Natural killer cell treated with Interleukin-12 subunit alpha and Interleukin-12 subunit beta and Interleukin-15 and Interleukin-18, amount 100 ng/mL, for 72 hours (primary cell): ENCODE data around the gene TAF10. TPM values are rescaled to one million over a fixed set of nuclear protein-coding genes. Genes with fewer than 3 reads are reported as not detected.
A peak's percentile ranks its signal among the peaks of the same experiment; 100 is the strongest.

Source experiments
- ATAC-seq, 2 donors: fragments of 150-1000 bp; cut with Tn5 transposase in 1 of 2; sonication (Bioruptor Pico), chemical (Tn5 transposase) in 1 of 2; 2 replicates each; pipeline ENCODE4 v1.10.0; 2021
- DNase-seq: peaks from one replicate; pipeline ENCODE4 v3.0.0; 2022; ENCODE audit warnings: low spot score
- H3K27ac Mint-ChIP-seq, 2 donors: 1 replicate in 1 of 2; 2 replicates in 1 of 2; pipeline ENCODE4 v1.8.0; 2022; ENCODE audit warnings: mixed read lengths in 2 of 2, mild to moderate bottlenecking in 1 of 2, moderate library complexity in 1 of 2
- H3K27me3 Mint-ChIP-seq, 2 donors: 1 replicate in 1 of 2; 2 replicates in 1 of 2; pipeline ENCODE4 v1.8.0; 2022; ENCODE audit warnings: mixed read lengths in 2 of 2
- H3K36me3 Mint-ChIP-seq: one replicate; pipeline ENCODE4 v1.8.0; 2022; ENCODE audit warnings: mixed read lengths
- H3K4me1 Mint-ChIP-seq, 2 donors: 1 replicate in 1 of 2; 2 replicates in 1 of 2; pipeline ENCODE4 v1.8.0; 2022; ENCODE audit warnings: low read depth in 2 of 2, mixed read lengths in 2 of 2, mild to moderate bottlenecking in 1 of 2
- H3K4me3 Mint-ChIP-seq: one replicate; pipeline ENCODE4 v1.8.0; 2022; ENCODE audit warnings: mixed read lengths
- H3K9me3 Mint-ChIP-seq: 2 replicates; pipeline ENCODE4 v1.8.0; 2022; ENCODE audit warnings: mixed read lengths
- total RNA-seq, 2 donors: library from RNA; stranded (reverse); gene quantifications; one replicate each; pipeline ENCODE4 v1.2.3, GENCODE V29; 2022

Gene TAF10
- 100 to 1,000 TPM; 118 to 152 TPM for total RNA-seq

DNA sequence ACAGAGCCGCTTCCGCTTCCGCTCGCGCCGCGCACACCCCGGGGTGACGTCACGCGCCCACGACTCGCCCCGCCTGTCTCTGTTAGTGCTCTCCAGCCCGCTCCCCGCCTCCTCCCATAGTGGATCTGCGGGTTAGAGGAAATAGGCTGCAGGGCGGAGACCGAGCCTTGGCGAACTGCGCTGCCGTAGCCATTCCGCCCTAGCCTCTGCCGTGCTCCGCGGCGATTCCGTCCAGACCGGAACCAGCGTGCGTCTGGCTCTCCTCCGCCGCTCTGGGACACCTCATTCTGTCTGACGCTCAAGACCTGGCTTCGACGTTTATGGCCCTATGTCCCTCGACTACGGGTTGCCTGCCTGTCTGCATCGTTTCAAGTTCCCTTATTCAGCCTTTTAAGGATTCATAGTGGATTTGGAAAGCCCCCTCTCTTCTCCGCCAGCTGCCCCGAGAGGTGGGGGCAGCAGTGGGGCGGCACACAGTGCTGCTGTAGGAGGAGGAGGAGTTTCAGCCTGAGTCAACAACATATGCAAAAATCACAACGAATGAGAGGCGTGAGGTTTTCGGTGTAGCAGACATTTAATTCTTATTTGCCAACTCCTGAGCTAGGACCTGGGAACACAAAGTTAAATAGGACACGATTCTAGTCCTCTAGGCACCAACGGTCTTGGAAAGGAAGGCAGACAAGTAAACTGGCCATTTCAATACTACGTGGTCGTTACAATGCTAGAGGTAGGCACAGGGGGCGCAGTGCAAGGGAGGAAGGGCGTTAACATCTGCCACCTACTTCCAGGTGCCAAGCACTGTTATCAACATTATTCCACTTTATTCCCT, at the start of gene TAF10:
Gene TAF10, minus strand, starts transcription at position 4 of the 829 bp plus-strand sequence. CDS start 27 bp downstream, outside the sequence.
- Mint-ChIP-seq H3K9me3 (no peaks in the 10 kb centered on the region), H3K27ac (no peak within 1 kb of the TSS), H3K4me1 (peaks cover 39 to 40% of the 10 kb centered on the region in 2 donors), H3K36me3 (peaks cover 16% of the 10 kb centered on the region), H3K4me3 (no peak within 1 kb of the TSS), H3K27me3 (no peaks in the 10 kb centered on the region)
- ATAC-seq: peak; percentile 94 to 96
- peak; percentile 97 for DNase-seq

DNA sequence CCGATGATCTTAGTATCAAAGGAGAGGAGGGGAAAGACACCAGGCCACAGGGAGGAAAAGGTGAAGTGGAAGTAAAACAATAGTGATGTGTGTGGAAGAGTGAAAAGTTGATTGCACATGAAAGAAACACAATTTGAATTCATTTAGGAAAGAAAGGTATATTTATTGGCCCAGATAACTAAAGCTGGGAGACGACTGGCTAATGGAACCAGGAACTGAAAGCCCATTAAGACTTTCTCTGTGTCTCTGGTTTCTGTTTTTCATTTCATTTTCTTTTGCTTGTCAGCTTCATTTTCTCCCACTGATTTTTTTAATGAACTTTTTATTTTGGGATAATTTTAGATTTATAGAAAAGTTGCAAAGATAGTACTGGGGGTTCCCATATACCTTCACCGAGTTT, 48.7 kb upstream of the TAF10 start:
- H3K4me1 Mint-ChIP-seq: peaks cover 10 to 12% of the 10 kb centered on the region in 2 donors
- ATAC-seq: no peak
- no peak overlapping the region for H3K27ac Mint-ChIP-seq
- DNase-seq: no peak
- H3K9me3 Mint-ChIP-seq: no peaks in the 10 kb centered on the region
- no peaks in the 10 kb centered on the region for H3K36me3 Mint-ChIP-seq
- no peak overlapping the region for H3K4me3 Mint-ChIP-seq
- peaks cover 12 to 14% of the 10 kb centered on the region in 2 donors for H3K27me3 Mint-ChIP-seq

DNA sequence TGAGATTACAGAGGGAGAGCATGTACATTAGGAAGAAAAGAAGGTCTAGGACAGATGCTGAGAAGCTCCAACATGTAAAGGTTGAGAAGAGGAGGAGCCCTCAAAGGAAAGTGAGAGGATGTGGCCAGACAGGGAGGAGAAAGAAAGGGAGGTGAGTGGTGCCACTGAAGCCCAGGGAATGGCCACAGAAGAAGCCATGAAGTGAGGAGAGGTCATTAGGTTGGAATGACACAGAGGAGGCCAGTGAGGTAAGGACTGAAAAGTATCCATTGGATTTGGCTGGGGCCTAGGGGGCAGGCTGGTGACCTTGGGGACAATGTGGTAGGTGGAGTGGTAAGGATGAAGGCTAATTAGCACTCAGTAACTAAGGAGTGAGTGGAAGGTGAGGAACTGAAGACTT, 46.6 kb upstream of the TAF10 start:
- peaks cover 9 to 10% of the 10 kb centered on the region in 2 donors for H3K4me1 Mint-ChIP-seq
- no peaks in the 10 kb centered on the region for H3K36me3 Mint-ChIP-seq
- ATAC-seq: no peak

DNA sequence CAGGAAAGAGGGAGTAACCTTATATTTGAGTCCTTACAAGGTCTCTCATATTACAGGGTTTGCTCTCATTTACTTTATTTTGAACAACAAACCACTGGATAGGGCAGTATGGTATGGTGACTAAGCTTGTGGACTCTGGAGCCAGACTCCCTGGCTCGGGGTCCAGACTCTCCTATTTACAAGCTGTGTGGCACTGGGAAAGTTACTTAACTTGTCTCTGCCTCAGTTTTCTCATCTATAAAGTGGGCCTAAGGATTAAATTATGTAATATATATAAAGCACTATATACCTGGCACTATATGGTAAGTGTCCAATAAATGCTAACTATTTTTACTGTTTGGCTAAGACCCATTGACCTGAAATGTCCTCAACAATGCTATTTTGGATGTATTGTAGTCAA, 45.3 kb upstream of the TAF10 start:
- Mint-ChIP-seq H3K4me1 (peaks cover 6 to 10% of the 10 kb centered on the region in 2 donors), H3K27me3 (peaks cover 12 to 14% of the 10 kb centered on the region in 2 donors), H3K9me3 (no peaks in the 10 kb centered on the region), H3K4me3 (peak overlapping the region; percentile 77), H3K27ac (no peak overlapping the region), H3K36me3 (no peaks in the 10 kb centered on the region)
- ATAC-seq (no peak), DNase-seq (no peak)

More for the DNA sequence above, 46.6 kb upstream of the TAF10 start:
- H3K27me3 Mint-ChIP-seq: peaks cover 12 to 14% of the 10 kb centered on the region in 2 donors
- no peak overlapping the region for H3K4me3 Mint-ChIP-seq
- H3K27ac Mint-ChIP-seq: no peak overlapping the region
- H3K9me3 Mint-ChIP-seq: no peaks in the 10 kb centered on the region
- no peak for DNase-seq

DNA sequence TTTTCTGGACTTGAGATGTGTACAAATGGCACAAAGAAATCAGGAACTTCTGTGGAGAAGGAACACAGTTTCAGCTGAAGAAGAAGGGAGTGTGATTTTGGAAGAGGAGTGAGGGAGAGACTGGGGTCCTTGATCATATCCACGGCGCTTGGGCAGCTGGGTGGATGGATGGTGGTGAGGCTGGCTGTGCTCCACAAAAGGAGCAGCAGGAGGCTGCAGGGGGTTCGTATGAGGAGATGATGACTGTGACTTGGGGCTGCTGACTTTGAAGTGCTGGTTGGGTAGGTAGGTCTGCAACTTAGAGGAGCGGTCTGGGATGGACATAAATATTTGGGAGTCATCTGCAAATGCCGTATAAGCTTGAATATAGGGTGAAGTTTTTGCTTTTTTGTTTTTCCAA, 44.9 kb upstream of the TAF10 start:
- no peak for DNase-seq
- no peak for ATAC-seq
- no peaks in the 10 kb centered on the region for H3K36me3 Mint-ChIP-seq
- H3K4me1 Mint-ChIP-seq: peaks cover 6 to 10% of the 10 kb centered on the region in 2 donors
- peaks cover 12 to 14% of the 10 kb centered on the region in 2 donors for H3K27me3 Mint-ChIP-seq
- no peaks in the 10 kb centered on the region for H3K9me3 Mint-ChIP-seq
- H3K4me3 Mint-ChIP-seq: peak overlapping the region; percentile 77
- H3K27ac Mint-ChIP-seq: no peak overlapping the region

DNA sequence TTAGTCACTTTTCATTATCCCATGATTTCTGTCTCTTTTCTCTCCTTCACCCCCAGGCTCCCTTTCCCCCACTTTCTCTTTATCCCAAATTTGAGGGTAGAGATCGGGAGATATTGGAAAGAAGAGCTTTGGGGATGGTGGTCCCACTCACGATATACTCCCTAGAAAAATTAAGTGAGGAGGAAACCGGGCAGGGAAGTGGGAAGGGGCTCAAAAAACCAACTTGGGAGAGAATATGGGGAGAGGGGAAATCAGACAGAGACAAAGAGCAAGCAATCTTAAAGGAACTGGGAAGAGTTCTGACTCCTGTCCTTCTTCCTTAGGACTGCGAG, 44.5 kb upstream of the TAF10 start:
- H3K27ac Mint-ChIP-seq: no peak overlapping the region

DNA sequence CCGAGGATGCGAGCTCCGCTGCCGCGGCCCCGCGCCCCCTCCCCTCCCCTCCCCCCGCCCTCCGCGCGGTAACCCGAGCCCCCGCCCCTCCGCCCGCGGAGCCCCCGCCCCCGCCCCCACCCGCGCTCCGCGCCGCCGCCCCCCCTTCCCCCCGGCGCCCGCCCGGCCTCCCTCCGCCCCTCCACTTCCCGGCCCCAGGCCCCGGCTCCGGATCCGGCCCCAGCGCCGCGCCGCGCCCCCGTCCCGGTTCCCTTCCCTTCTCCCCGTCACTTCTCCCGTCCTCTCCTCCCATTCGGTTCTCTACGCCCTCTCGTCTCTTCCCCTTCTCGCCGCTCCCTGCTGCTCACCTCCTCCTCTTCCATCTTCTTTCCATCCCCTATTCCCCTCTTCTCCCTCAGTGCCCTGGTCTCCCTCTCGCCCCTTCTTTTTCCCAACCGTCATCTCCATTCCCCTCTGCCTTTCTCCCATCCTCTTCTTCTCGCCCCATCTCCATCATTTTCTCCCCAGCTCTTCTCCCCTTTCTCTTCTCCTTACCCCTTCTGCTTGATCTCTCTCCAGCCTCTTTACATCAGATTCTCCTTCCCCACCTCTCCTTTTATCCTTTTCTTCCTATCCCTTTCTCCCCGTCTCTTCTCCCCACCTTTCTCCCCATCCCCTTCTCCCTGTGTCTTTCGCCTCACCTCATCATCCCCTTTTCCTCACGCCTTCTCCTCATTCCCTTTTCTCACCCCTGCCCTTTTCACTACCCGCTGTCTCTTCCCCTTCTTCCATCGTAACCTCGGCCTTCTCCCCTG, 44.0 kb upstream of the TAF10 start, which contains the start of gene DCHS1:
Gene DCHS1, minus strand, starts transcription at position 20 of the 794 bp plus-strand sequence. CDS start 14,196 bp downstream, outside the sequence.
- H3K4me3 Mint-ChIP-seq: peak within 1 kb of the TSS; percentile 77
- no peaks in the 10 kb centered on the region for H3K36me3 Mint-ChIP-seq
- no peaks in the 10 kb centered on the region for H3K9me3 Mint-ChIP-seq
- peaks cover 12 to 14% of the 10 kb centered on the region in 2 donors for H3K27me3 Mint-ChIP-seq
- H3K4me1 Mint-ChIP-seq: peaks cover 6 to 10% of the 10 kb centered on the region in 2 donors
- H3K27ac Mint-ChIP-seq: no peak within 1 kb of the TSS
- ATAC-seq (peak; percentile 6 to 52), DNase-seq (no peak)

More for the DNA sequence above, 44.5 kb upstream of the TAF10 start:
- H3K4me3 Mint-ChIP-seq: peak overlapping the region; percentile 77
- no peak for ATAC-seq
- no peaks in the 10 kb centered on the region for H3K36me3 Mint-ChIP-seq
- DNase-seq: no peak
- H3K9me3 Mint-ChIP-seq: no peaks in the 10 kb centered on the region
- peaks cover 6 to 10% of the 10 kb centered on the region in 2 donors for H3K4me1 Mint-ChIP-seq
- H3K27me3 Mint-ChIP-seq: peaks cover 12 to 14% of the 10 kb centered on the region in 2 donors

DNA sequence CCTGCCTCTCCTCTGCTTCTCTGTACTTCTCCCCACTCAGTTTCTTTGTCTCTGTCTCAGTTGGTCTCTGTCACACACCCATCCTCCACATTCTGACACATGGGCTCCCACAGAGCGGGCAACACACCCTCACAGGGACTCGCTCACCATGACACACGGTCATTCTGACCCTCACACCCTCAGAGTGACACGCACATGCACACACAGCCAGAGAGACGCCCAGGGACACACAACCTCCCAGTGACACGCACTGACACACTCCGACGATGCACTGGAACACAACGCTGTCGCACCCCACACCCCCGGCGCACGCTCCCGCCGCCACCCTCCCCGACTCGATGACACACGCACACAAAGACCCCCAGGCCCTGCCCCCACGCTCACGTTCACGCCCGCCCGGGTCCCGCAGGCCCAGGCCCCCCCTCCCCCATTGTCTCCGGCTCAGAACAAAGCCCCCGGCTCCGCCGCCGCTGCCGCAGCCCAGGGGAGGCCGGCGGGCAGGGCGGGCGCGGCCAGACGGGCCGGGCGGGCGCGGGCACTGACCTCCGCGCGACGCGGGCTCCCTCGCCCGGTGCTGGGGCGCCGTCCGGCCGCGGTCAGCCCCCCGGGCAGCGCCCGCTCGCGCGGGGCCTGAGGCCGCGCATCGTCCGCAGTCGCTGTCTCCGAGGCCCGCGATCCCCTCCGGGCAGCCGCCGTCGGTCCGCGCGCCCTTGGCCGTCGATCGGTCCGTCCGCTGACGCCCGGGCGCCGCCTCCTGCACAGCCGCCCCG, 43.2 kb upstream of the TAF10 start:
- Mint-ChIP-seq H3K27ac (no peak overlapping the region), H3K36me3 (no peaks in the 10 kb centered on the region), H3K4me1 (peaks cover 6 to 10% of the 10 kb centered on the region in 2 donors), H3K9me3 (no peaks in the 10 kb centered on the region), H3K4me3 (no peak overlapping the region), H3K27me3 (peaks cover 12 to 14% of the 10 kb centered on the region in 2 donors)
- DNase-seq (no peak), ATAC-seq (peak; percentile 58 to 61)

DNA sequence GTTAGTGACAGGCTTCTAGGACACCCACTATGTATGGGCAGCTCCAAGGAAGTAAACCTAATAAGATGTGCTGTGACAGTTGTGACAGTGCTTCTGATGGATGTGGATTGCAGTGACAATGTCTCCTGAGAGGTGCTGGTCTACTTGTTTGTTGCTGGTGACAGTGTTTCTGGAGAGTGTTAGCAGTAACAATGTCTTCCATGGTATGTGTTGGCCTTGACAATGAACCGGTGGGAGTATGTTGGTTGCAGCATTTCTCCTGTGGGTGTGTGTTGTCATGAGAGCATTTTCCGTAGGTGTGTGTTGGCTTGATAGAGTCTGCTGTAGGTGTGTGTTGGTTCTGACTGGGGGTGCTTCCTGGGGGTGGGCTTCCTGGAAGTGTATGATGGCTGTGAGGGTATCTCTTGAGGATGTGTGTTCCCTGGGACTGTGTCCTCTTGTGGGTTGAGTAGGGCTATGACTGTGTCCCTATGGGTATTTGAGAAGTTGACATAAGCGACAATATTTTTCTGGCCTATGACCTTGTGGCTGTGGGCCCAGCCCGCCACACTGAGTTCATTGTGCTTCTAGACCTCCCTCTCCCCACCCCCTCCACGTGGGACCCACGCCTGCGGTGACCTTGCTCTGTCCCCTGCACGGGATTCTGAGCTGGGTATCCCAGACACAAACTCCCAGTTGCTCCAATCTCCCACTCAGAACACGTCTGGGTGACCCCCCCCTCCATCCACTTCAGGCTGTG, 42.4 kb upstream of the TAF10 start:
- H3K4me3 Mint-ChIP-seq: no peak overlapping the region
- H3K27me3 Mint-ChIP-seq: peaks cover 12 to 14% of the 10 kb centered on the region in 2 donors
- DNase-seq (no peak), ATAC-seq (peak in 1 of 2 donors; percentile 9)
- no peaks in the 10 kb centered on the region for H3K9me3 Mint-ChIP-seq
- H3K4me1 Mint-ChIP-seq: peaks cover 6 to 10% of the 10 kb centered on the region in 2 donors
- no peaks in the 10 kb centered on the region for H3K36me3 Mint-ChIP-seq
- H3K27ac Mint-ChIP-seq: no peak overlapping the region

DNA sequence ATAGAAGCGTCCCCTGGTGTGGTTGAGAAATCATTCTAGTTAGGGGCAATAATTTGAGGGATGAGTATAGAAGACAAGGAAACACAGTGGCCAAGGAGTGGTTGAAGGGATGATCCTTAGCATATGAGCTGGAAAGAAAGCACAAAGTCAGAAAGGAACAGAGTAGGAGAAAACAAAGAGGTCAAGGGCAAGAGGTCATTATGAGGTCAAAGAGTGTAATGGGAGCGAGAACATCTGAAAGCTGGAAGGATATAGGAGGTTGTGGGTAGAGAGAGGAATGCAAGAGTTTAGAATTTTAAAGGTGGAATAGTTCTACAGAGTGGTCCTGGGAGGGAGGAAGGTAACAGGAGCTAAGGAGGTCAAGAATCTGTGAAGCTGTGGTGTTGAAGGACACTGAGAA, 41.6 kb upstream of the TAF10 start:
- Mint-ChIP-seq H3K27ac (no peak overlapping the region), H3K4me3 (no peak overlapping the region)

DNA sequence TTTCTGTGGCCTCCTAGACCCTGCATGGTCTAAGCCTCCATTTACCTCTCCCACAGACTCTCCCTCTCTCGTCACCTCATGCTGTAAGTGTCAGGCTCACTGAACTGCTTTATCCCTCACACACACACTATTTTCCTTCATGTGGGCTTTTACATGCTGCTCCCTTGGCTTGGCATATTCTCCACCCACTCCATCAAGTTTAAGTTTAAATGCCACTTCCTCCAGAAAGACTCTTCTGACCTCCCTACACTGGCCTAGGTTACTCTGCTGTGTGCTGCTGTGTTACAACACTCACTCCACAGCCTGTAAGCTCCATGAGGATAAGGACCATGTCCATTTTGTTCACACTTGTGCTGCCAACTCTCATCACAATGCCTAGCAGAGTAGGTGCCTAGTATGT, 41.1 kb upstream of the TAF10 start:
- no peak overlapping the region for H3K4me3 Mint-ChIP-seq
- H3K27ac Mint-ChIP-seq: no peak overlapping the region
- H3K36me3 Mint-ChIP-seq: no peaks in the 10 kb centered on the region
- ATAC-seq: no peak
- peaks cover 6 to 10% of the 10 kb centered on the region in 2 donors for H3K4me1 Mint-ChIP-seq
- peaks cover 12 to 14% of the 10 kb centered on the region in 2 donors for H3K27me3 Mint-ChIP-seq
- no peak for DNase-seq
- H3K9me3 Mint-ChIP-seq: no peaks in the 10 kb centered on the region

More for the DNA sequence above, 41.6 kb upstream of the TAF10 start:
- no peaks in the 10 kb centered on the region for H3K36me3 Mint-ChIP-seq
- H3K4me1 Mint-ChIP-seq: peaks cover 6 to 10% of the 10 kb centered on the region in 2 donors
- no peak for DNase-seq
- peaks cover 12 to 14% of the 10 kb centered on the region in 2 donors for H3K27me3 Mint-ChIP-seq
- no peak for ATAC-seq
- no peaks in the 10 kb centered on the region for H3K9me3 Mint-ChIP-seq

DNA sequence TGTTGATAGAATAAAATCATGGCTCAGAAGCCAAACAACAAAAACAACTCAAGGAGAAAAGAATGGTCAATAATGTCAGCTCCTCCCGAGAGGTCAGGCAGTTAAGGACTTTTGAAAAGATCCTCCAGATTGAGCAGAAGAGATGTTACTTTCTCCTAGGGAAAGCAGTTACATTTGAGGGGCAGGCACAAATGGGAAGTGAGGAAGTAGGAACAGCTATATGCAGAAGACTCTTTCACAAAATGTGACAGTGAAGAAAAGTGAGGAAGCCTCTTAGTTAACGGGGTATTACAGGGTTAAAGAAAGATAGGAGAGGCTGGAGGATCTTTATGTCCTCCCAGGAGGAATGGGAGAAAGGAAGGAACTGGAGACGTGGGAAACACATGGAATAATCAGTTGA, 40.2 kb upstream of the TAF10 start:
- Mint-ChIP-seq H3K4me1 (peaks cover 6 to 10% of the 10 kb centered on the region in 2 donors), H3K4me3 (no peak overlapping the region), H3K27me3 (peaks cover 12 to 14% of the 10 kb centered on the region in 2 donors), H3K36me3 (no peaks in the 10 kb centered on the region), H3K27ac (no peak overlapping the region), H3K9me3 (no peaks in the 10 kb centered on the region)
- no peak for DNase-seq
- no peak for ATAC-seq

DNA sequence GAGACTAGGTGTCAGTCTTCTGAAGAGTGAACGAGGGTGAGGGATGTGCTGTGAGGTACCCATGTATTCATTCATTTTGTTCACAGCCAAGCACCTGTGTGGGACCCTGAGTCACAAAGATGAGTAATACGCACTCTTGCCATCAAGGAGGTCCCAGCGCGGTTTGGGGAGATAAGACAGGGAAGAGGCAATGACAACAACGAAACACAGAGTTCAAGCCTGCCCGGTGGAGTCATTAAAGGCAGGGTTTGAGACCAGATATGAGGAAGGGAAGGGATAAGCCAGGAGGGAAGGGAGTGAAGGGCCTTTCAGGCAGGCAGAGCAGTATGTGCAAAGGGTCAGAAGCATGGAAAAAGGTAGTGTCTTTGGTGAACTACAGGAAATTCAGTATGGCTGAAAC, 39.0 kb upstream of the TAF10 start:
- DNase-seq: no peak
- Mint-ChIP-seq H3K27me3 (peaks cover under 1 to 2% of the 10 kb centered on the region in 2 donors), H3K36me3 (no peaks in the 10 kb centered on the region), H3K9me3 (no peaks in the 10 kb centered on the region), H3K4me1 (peaks cover under 1 to 1% of the 10 kb centered on the region in 2 donors), H3K27ac (no peak overlapping the region), H3K4me3 (no peak overlapping the region)
- ATAC-seq: no peak
